ENCODE results near the gene IFNB1.

IFNB1 gene

GRCh38 chr9:21077781-21078180 lies at the start of gene IFNB1:
Gene IFNB1, minus strand, starts transcription at chr9:21077942. Its CDS starts 73 bp downstream, at chr9:21077869.
- no peak for DNase-seq

- no peak for DNase-seq
Measured at GRCh38 chr9:21121595-21122251, 44.0 kb upstream of the IFNB1 start.

- no peak for DNase-seq
Measured at GRCh38 chr9:21121079-21121478, 43.3 kb upstream of the IFNB1 start.

DNA sequence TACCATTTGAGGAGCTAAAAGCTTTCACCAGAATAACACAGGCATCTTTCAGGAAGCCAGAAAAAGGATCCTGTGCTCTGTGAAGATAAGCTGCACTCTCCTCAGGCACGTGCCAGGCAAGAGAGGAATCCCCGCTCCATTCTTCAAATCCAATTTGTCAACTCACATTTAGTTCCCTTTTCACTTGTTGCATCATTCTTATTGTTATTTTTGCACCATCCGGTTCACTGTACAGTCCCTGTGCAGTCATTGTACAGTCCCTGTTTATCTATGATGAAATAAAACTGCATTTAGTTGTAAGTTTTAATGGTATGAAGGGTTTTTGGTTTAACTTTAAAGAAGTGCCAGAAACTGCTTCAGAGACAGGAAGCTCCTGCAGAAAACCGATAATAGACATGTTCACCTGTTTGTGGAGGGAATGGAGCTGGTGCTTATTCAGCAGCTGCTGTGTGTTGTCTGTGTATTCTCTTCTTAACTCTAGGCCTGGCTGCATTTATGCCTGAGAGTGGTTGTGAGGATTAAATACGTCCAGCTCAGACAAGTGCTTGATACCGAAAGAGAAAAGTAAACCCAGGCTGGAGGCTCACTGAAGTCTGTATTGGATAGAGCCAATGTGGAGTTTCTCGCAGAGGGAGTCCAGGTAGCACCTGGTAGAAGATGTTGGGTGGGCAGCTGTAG lies 41.5 kb upstream of the IFNB1 start:
- DNase-seq = no peak

DNA sequence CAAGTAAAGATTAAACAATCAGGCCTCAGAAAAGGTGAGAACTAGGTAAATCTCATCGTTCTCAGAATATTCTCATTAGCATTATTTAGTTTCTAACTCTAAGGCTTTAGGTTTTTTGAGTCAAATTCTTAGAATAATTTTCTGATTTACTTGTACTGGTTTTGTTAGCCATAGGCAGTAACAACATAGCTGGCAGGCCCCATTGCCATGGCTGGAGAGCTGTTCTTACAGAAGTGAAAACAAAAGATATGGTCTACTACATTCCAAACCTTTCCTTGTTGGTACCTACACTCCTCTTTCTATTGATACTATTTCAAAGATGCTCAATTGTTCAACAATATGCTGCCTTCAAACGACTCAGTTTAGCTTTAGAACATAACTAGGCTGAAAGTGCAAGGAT lies 36.6 kb upstream of the IFNB1 start:
- no peak for DNase-seq

- peak; percentile 15 for DNase-seq
Measured at GRCh38 chr9:21110708-21111576, 33.2 kb upstream of the IFNB1 start.

DNA sequence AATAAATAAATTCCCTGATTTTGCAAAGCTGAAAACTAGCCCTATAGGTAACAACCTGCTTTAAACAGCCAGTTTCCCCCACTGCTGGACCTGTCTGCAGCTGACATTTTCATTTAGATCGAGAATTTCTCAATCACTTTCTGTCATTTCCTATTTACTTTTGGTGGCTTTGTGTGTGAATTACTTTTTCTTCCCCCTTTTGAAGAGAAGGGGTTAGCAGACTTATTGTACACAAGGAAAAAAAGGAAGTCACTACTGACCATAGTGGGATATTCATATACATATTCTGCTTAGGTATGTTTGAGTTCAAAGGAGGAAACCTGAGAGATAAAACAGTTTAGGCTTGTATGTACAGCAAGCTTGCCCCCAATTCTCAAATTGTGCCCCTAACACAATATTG lies 27.0 kb upstream of the IFNB1 start:
- DNase-seq = no peak

DNA sequence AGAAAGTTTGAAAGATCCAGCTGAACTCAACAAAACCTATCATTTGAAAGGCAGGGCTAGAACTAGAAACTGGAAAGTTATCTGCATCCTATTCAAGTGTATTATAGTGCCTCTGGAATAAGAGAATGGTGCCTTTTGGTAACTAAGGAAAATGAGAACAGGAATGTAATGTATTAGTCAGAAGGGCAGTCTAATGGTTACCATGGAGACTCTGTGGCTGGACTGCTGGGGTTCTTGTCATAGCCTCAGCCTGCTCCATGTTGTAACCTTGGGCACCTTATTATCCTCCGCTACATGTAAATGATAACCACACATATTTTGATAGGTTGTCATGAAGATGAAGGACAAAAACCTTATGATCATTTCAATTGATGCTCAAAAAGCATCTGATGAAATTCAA lies 24.6 kb upstream of the IFNB1 start:
- DNase-seq = no peak

DNA sequence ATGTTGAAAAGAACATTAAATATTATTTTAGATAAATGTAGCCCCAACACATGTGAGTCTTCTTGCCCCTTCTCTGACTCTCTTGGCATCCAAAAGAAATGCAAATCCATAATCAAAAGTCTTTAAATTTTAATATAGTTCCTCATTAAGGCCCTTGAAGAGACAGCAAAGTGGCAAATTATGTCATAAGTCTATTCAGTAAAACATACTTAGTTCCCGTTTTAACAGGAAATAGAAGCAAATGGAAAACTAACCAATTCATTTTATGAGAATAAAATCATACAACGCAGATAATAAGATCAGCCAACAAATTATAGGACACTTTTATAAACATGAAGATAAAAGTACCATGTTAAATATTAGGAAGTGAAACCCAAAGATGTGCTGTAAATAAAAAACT lies 20.1 kb upstream of the IFNB1 start:
- no peak for DNase-seq

DNA sequence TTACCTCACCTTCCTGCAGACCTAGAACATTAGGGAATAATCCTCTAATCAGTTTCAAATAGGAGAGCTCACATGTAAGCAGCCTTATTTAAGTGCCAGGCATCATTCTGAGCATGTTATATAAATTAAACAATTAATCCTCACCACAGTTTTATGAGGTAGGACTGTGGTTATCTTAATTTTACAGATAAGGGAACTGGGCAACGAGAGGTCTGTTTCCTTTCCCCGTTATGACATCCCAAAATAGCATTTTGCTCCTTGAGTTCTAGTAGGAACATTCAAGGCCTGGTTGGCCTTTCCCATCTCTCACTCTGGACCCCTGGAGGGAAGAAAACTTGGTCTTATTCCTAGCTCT lies 19.1 kb upstream of the IFNB1 start:
- no peak for DNase-seq

DNA sequence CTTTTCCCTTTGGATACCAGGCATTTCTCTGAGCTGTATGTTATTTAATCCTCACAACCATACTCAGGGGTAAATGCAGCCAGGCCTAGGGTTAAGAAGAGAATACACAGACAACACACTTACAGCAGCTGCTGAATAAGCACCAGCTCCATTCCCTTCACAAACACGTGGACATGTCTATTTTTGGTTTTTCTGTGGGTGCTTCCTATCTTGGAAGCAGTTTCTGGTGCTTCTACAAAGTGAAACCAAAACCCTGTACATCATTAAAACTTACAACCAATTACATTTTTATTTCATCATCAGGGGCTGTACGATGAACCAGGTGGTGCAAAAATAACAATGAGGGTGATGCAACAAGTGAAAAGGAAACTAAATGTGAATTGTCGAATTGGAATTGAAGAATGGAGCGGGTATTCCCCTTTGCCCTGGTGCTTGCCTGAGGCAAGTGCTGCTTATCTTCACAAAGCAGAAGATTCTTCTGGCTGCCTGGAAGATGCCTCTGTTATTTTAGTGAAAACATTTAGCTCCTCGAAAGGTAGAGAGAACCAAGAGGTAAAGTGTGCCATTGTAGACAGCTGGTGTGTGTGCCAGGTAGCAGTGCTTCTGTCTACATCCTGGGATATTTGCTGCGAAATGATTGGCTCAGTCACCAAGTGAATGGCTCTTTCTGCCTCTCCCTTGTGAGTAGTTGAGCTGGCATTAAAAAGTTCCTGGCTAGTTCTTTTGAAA lies 18.6 kb upstream of the IFNB1 start:
- no peak for DNase-seq

- no peak for DNase-seq
Measured at GRCh38 chr9:21095561-21095960, 17.8 kb upstream of the IFNB1 start.

DNA sequence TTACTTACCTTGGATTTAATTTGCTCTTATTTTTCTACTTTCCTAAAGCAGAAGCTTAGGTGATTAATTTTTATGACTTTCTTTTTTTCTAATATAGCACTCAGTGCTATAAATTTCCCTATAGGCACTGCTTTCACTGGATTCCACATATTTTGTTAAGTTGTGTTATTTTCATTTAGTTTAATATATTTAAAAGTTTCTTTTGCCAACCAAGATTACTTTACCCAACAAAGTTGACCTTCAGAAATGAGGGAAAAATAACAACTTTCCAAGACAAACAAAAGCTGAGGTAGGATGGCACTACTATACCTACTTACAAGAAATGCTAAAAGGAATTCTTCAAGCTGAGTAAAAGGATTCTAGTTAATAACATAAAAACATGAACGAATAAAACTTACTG lies 8.8 kb upstream of the IFNB1 start:
- DNase-seq = no peak

- no peak for DNase-seq
Measured at GRCh38 chr9:21085005-21085404, 7.3 kb upstream of the IFNB1 start.

- DNase-seq = no peak
Measured at GRCh38 chr9:21084242-21084850, 6.6 kb upstream of the IFNB1 start.

DNA sequence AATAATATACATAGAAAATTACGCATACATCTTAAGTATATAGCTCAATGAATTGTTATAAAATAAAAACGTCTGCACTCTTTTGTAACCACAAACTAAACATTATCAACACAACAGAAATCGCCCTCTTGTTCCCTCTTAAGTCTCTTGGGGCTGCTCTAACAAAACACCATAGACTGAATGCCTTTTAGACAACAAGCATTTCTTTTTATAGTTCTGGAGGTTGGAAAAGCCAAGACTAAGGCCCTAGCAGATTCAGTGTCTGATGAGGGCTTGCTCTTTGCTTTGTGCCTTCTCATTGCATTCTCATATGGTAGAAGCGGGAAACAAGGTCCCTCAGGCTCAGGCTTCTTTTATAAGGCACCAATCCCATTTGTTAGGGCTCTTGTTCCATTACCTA lies 4.9 kb upstream of the IFNB1 start:
- DNase-seq = no peak

GRCh38 chr9:21081999-21082398 lies 4.3 kb upstream of the IFNB1 start:
- no peak for DNase-seq

DNA sequence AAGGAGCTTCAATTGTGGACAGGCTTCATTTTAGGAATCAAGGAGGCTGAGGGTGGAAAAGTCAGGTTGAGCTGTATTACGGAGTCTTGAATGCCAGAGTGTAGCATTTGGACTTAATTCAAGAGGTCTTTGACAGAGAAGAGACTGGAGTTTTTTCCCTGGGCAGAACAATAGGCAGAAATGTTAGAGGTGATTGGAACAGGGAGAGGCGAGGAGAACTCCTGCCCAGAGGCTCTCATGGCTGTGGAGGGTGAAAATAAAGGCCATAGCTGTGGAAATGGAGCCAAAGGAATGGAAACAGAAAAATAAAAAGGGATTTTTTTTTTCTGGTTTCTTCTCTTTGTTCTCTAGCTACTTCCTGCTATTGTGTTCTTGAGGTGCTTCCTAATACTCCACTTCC lies 3.7 kb upstream of the IFNB1 start:
- no peak for DNase-seq

GRCh38 chr9:21080793-21081192 lies 3.1 kb upstream of the IFNB1 start:
- no peak for DNase-seq

- no peak for DNase-seq
Measured at GRCh38 chr9:21078702-21079101, 960 bp upstream of the IFNB1 start.

GRCh38 chr9:21075484-21075883 lies 2.3 kb downstream of the IFNB1 start:
- DNase-seq = no peak

DNA sequence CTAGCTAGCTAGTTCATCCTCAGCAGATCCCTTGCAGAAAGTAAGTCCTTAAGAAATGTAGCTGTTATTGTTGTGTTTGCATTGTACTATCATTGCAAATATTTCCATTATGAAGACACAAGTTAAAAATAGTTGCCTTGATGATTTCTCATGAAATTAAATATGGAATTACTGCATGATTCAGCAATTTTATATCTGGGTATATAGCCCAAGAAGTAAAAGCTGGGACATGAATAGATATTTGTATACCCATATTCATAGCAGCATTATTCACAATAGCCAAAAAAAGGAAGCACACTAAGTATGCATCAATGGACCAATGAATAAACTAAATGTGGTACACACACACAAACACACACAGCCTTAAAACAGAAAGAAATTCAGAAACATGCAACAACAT lies 6.8 kb downstream of the IFNB1 start:
- no peak for DNase-seq

DNA sequence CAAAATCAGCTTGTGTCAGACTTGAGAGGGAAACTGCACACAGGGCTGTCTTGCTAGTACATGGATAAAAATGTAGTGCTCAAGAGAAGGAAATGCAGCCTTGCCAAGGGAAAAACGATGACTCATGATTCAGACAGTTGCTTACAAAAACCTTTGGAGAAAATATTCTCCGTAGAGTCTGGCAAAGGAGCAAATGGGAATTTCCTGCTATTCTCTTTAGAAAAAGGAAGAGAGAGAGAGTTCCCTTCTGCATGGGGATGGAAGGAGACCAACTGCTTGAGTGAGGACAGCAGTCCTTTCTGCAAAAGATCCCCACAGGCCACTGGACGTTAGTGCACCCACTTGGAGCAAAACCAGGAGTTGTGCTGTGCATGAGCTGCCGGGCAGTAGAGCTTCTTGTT lies 7.6 kb downstream of the IFNB1 start:
- no peak for DNase-seq

Measured in NCI-H524 treated with DMSO at 0.1 percent for 48 hours (cell line).